PC-9 (cell line): Measurements from ENCODE around the gene GNRHR. TPM values are rescaled to one million over a fixed set of nuclear protein-coding genes. Genes with fewer than 3 reads are reported as not detected.

Source experiments
- BruUV-seq: library from RNA; stranded (reverse); fragments of 400-500 nt; replicated peaks from 2 replicates; lab custom pipeline; 2021; lab: Mats Ljungman, UMichigan
- CTCF ChIA-PET: fragments of 300-600 bp; sonication (Branson Sonifier 250); formaldehyde crosslinking; loops from one replicate; lab custom pipeline; 2022; ENCODE audit warnings: antibody characterized with exemption; lab: Charles Lee
- POLR2A ChIA-PET: fragments of 300-600 bp; sonication (Branson Sonifier 250); formaldehyde crosslinking; loops from one replicate; lab custom pipeline; 2022; ENCODE audit warnings: antibody characterized with exemption; ENCODE audit not compliant: unreplicated experiment; lab: Charles Lee
- DNase-seq, 2 experiments: peaks; one replicate each; pipeline versions ENCODE4 v3.0.0 to v3.0.0-alpha.2; 2015 to 2022; ENCODE audit warnings: mixed read lengths in 1 of 2
- H2AFZ ChIP-seq: fragments of 200-600 bp; sonication (generic); 2 replicates; pipeline ENCODE4 v1.8.1; 2017; ENCODE audit warnings: antibody characterized with exemption
- H3F3A ChIP-seq: fragments of 200-600 bp; sonication (generic); 2 replicates; pipeline ENCODE4 v1.8.1; 2017; ENCODE audit warnings: antibody characterized with exemption, mild to moderate bottlenecking, low read depth; ENCODE audit not compliant: insufficient read depth
- H3K27ac ChIP-seq: fragments of 200-600 bp; sonication (generic); 2 replicates; pipeline ENCODE4 v1.6.1; 2016; ENCODE audit warnings: mixed run types
- H3K27me3 ChIP-seq: fragments of 200-600 bp; sonication (generic); 2 replicates; pipeline ENCODE4 v1.6.1; 2016; ENCODE audit warnings: low read depth, mixed run types; ENCODE audit not compliant: insufficient read depth
- H3K36me3 ChIP-seq: fragments of 200-600 bp; sonication (generic); 2 replicates; pipeline ENCODE4 v1.6.1; 2016; ENCODE audit warnings: low read depth, mixed run types
- H3K4me1 ChIP-seq: fragments of 200-600 bp; sonication (generic); replicated peaks from 2 replicates; pipeline ENCODE4 v1.6.1; 2016; ENCODE audit warnings: mixed run types; ENCODE audit not compliant: insufficient read depth
- H3K4me2 ChIP-seq: fragments of 200-600 bp; sonication (generic); 2 replicates; pipeline ENCODE4 v1.6.1; 2017; ENCODE audit warnings: mixed run types
- H3K4me3 ChIP-seq: fragments of 200-600 bp; sonication (generic); 2 replicates; pipeline ENCODE4 v1.6.1; 2016; ENCODE audit warnings: mixed run types
- H3K79me2 ChIP-seq: fragments of 200-600 bp; sonication (generic); 2 replicates; pipeline ENCODE4 v1.6.1; 2017; ENCODE audit warnings: low read depth, mixed run types
- H3K9me2 ChIP-seq: fragments of 200-600 bp; sonication (generic); 2 replicates; pipeline ENCODE4 v1.8.1; 2017; ENCODE audit warnings: mild to moderate bottlenecking; ENCODE audit not compliant: insufficient read depth
- H3K9me3 ChIP-seq: fragments of 200-600 bp; sonication (generic); 2 replicates; pipeline ENCODE4 v1.8.1; 2016; ENCODE audit warnings: low read depth; ENCODE audit not compliant: insufficient read depth
- H4K20me1 ChIP-seq: fragments of 200-600 bp; sonication (generic); 2 replicates; pipeline ENCODE4 v1.8.1; 2017; ENCODE audit not compliant: insufficient read depth
- EZH2 ChIP-seq: fragments of 200-600 bp; sonication (generic); IDR thresholded peaks from 2 replicates; pipeline ENCODE4 v1.8.0; 2017; ENCODE audit warnings: antibody characterized with exemption, low read depth
- intact Hi-C: fragments of 100-400 bp; cut with micrococcal nuclease; formaldehyde crosslinking; loops from one replicate; pipeline ENCODE4 v1.10.0; 2022; ENCODE audit not compliant: unreplicated experiment
- total RNA-seq: library from RNA; stranded (reverse); gene quantifications from 2 replicates; pipeline ENCODE4 v1.2.3, GENCODE V29; 2021
- TF ChIP-seq, protein P1 (sequence below): fragments of 200-600 bp; sonication (generic); conservative IDR thresholded peaks from 2 replicates; pipeline ENCODE4 v1.6.1; 2017; ENCODE audit warnings: mixed run types, antibody characterized with exemption, mild to moderate bottlenecking, moderate library complexity

GNRHR gene
- total RNA-seq, 1 experiment from 2014 or later: not detected

DNA sequence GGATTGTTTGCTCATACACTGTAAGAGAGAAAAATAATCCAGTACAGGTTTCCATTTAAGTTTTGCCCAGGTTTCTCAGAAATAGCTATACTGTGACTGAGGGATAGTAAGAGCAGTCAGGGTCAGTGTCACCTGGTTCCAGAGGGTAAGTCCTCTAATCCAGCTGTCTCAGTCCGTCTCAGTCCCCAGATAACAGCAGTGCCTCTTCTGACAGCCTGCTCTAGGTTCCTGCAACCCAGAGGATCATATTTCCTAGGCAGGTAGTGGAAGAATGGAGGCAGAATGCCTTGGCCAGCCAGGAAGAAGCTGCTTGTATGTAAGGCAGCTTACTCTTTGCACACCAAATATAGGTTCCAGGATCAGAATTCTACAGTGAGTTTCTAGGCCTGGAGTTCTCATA lies 22.6 kb upstream of the GNRHR start:
- Histone ChIP-seq H3F3A (no peaks in the 10 kb centered on the region), H2AFZ (no peak overlapping the region), H3K4me3 (no peak overlapping the region), H3K36me3 (no peaks in the 10 kb centered on the region), H3K4me2 (no peak overlapping the region), H3K27ac (no peak overlapping the region), H4K20me1 (no peaks in the 10 kb centered on the region), H3K9me3 (no peaks in the 10 kb centered on the region), H3K4me1 (no peaks in the 10 kb centered on the region), H3K79me2 (no peaks in the 10 kb centered on the region), H3K9me2 (no peaks in the 10 kb centered on the region), H3K27me3 (no peaks in the 10 kb centered on the region)
- BruUV-seq: no TSS peak
- TF ChIP-seq EZH2: no peak
- TF ChIP-seq, protein P1, sequence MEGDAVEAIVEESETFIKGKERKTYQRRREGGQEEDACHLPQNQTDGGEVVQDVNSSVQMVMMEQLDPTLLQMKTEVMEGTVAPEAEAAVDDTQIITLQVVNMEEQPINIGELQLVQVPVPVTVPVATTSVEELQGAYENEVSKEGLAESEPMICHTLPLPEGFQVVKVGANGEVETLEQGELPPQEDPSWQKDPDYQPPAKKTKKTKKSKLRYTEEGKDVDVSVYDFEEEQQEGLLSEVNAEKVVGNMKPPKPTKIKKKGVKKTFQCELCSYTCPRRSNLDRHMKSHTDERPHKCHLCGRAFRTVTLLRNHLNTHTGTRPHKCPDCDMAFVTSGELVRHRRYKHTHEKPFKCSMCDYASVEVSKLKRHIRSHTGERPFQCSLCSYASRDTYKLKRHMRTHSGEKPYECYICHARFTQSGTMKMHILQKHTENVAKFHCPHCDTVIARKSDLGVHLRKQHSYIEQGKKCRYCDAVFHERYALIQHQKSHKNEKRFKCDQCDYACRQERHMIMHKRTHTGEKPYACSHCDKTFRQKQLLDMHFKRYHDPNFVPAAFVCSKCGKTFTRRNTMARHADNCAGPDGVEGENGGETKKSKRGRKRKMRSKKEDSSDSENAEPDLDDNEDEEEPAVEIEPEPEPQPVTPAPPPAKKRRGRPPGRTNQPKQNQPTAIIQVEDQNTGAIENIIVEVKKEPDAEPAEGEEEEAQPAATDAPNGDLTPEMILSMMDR: no peak
- CTCF ChIA-PET: no interaction called here
- DNase-seq: no peak
- POLR2A ChIA-PET: no interaction called here
- intact Hi-C loops: no loop called here

DNA sequence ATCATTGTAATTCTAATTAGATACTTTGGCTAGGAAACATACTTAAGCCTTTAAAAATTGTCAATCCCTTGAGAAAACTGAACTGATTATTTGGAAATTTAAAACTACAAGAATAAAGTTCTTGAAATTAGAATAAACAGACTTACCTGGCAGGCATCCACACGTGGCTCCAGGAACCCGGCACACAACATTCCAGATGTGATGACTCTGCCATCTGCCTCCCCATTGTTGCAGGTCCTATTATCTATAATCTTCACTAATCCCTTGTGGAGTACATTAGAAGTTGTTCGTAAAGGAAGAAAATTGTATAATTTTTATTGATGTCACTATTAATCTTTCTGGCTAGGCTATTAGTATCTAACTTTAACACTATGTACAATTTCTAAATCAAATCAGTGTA lies 16.2 kb upstream of the GNRHR start:
- Histone ChIP-seq H3K9me2 (no peaks in the 10 kb centered on the region), H3F3A (no peaks in the 10 kb centered on the region), H3K4me3 (no peak overlapping the region), H3K36me3 (no peaks in the 10 kb centered on the region), H3K27ac (no peak overlapping the region), H3K4me2 (no peak overlapping the region), H4K20me1 (no peaks in the 10 kb centered on the region), H3K27me3 (no peaks in the 10 kb centered on the region), H2AFZ (no peak overlapping the region), H3K9me3 (no peaks in the 10 kb centered on the region), H3K4me1 (no peaks in the 10 kb centered on the region), H3K79me2 (no peaks in the 10 kb centered on the region)
- intact Hi-C loops: no loop called here
- TF ChIP-seq, protein P1: no peak
- no peak for TF ChIP-seq EZH2
- peak in 1 of 2 experiments; percentile 31 for DNase-seq
- no TSS peak for BruUV-seq
- CTCF ChIA-PET: interaction anchor here (1.1 kb wide), 1 partner anchor 23 kb away, joined by 3 read pairs; no protein-coding TSS in a partner anchor
- POLR2A ChIA-PET: no interaction called here

DNA sequence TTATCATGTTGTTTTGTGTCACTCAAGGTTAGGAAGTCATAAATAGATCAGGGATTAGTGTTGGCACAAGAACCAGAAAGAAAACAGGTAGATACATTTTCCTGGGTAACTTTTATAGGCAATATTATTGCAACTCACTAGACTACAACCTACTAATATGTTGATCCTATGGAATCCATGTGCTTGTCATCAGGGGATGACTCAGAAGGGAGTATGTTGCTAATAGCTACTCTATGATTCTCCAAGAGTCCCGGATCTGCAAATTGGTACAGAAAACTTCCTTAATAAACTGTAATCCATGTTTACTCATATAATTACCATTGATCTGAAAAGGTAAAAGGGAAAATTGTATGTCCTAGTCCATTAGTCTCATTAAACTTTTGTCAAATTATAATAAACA lies 11.7 kb upstream of the GNRHR start:
- H3F3A ChIP-seq: no peaks in the 10 kb centered on the region
- H3K27me3 ChIP-seq: no peaks in the 10 kb centered on the region
- no TSS peak for BruUV-seq
- no peak overlapping the region for H3K27ac ChIP-seq
- H2AFZ ChIP-seq: no peak overlapping the region
- CTCF ChIA-PET: no interaction called here
- H3K9me2 ChIP-seq: no peaks in the 10 kb centered on the region
- no peaks in the 10 kb centered on the region for H3K9me3 ChIP-seq
- H4K20me1 ChIP-seq: no peaks in the 10 kb centered on the region
- H3K4me3 ChIP-seq: no peak overlapping the region
- H3K4me2 ChIP-seq: no peak overlapping the region
- no peaks in the 10 kb centered on the region for H3K79me2 ChIP-seq
- POLR2A ChIA-PET: interaction anchor here (0.8 kb wide), 1 partner anchor 65 kb away, joined by 19 read pairs; the partner anchor contains the start of gene UBA6
- H3K36me3 ChIP-seq: no peaks in the 10 kb centered on the region
- DNase-seq: no peak
- intact Hi-C loops: no loop called here
- TF ChIP-seq EZH2: no peak
- H3K4me1 ChIP-seq: no peaks in the 10 kb centered on the region

DNA sequence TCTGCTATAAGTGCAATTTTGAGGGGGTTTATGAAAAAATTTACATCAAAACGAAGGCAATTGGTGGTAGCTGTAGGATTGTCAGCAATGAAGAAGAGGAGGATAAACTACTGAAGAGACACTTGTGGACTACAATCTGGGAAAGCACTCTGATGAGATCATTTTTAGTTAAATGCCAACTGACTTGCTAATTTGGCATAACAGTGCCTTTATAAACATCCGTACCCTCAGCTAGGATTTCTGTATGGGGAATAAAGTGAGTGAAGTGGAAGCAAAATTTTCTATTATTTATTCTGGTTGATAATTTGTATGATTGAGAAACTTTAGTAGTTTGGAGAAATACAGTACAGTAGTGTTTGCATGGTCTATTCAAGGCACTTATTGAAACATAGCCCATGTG lies 11.2 kb upstream of the GNRHR start:
- Histone ChIP-seq H3F3A (no peaks in the 10 kb centered on the region), H4K20me1 (no peaks in the 10 kb centered on the region), H3K4me2 (no peak overlapping the region), H3K27me3 (no peaks in the 10 kb centered on the region), H3K9me2 (no peaks in the 10 kb centered on the region), H3K36me3 (no peaks in the 10 kb centered on the region), H3K27ac (no peak overlapping the region), H3K9me3 (no peaks in the 10 kb centered on the region), H3K79me2 (no peaks in the 10 kb centered on the region), H3K4me1 (no peaks in the 10 kb centered on the region), H2AFZ (no peak overlapping the region), H3K4me3 (no peak overlapping the region)
- ChIA-PET CTCF (no interaction called here), POLR2A (no interaction called here)
- TF ChIP-seq EZH2: no peak
- TF ChIP-seq, protein P1: no peak
- intact Hi-C loops: no loop called here
- no peak for DNase-seq
- BruUV-seq: no TSS peak
